Keratinocyte (primary cell): ENCODE results near the gene PJA1. TPM values are rescaled to one million over a fixed set of nuclear protein-coding genes. Genes with fewer than 3 reads are reported as not detected.

Experiments used
- DNase-seq: peaks from one replicate; pipeline ENCODE4 v3.0.0-alpha.2; 2011; ENCODE audit warnings: low read depth, missing footprints, low spot score
- FAIRE-seq: peaks from 2 replicates; lab custom pipeline; 2011; peaks lifted over from hg19 to GRCh38; lab: Jason Lieb, UNC
- H2AFZ ChIP-seq: 2 replicates; pipeline ENCODE4 v1.6.0; 2012; ENCODE audit warnings: low read length, control low read depth, inconsistent platforms; ENCODE audit not compliant: control insufficient read depth
- H3K27ac ChIP-seq: 2 replicates; pipeline ENCODE4 v1.5.1; 2011; ENCODE audit warnings: low read length; ENCODE audit not compliant: control insufficient read depth, insufficient read depth
- H3K27me3 ChIP-seq: 3 replicates; pipeline ENCODE4 v1.6.0; 2011; ENCODE audit warnings: low read length; ENCODE audit not compliant: control insufficient read depth, insufficient read depth; ENCODE audit errors: extremely low read depth
- H3K36me3 ChIP-seq, 2 experiments: 2 replicates in 1 of 2; 3 replicates in 1 of 2; pipeline ENCODE4 v1.5.1; 2011; ENCODE audit warnings: low read length in 2 of 2, mild to moderate bottlenecking in 1 of 2; ENCODE audit not compliant: control insufficient read depth in 2 of 2, insufficient read depth in 2 of 2; ENCODE audit errors: extremely low read depth in 1 of 2
- H3K4me1 ChIP-seq: 3 replicates; pipeline ENCODE4 v1.5.1; 2011; ENCODE audit warnings: low read length; ENCODE audit not compliant: control insufficient read depth, insufficient read depth; ENCODE audit errors: extremely low read depth
- H3K4me2 ChIP-seq: 3 replicates; pipeline ENCODE4 v1.6.0; 2011; ENCODE audit warnings: low read depth, low read length; ENCODE audit not compliant: control insufficient read depth, insufficient read depth; ENCODE audit errors: extremely low read depth
- H3K4me3 ChIP-seq, 3 experiments: fragments of 200-600 bp in 1 of 3; sonication (generic) in 1 of 3; 2 replicates in 2 of 3; 3 replicates in 1 of 3; pipeline ENCODE4 v1.5.1; 2011 to 2016; ENCODE audit warnings: low read length in 3 of 3, mild to moderate bottlenecking in 3 of 3, control low read depth in 2 of 3, inconsistent platforms in 1 of 3, low read depth in 1 of 3, mixed read lengths in 1 of 3, mixed run types in 1 of 3, moderate library complexity in 1 of 3; ENCODE audit not compliant: control insufficient read depth in 2 of 3, insufficient read depth in 2 of 3; ENCODE audit errors: extremely low read depth in 1 of 3
- H3K79me2 ChIP-seq: 2 replicates; pipeline ENCODE4 v1.6.0; 2012; ENCODE audit warnings: low read length; ENCODE audit not compliant: control insufficient read depth, insufficient read depth
- H3K9ac ChIP-seq: 3 replicates; pipeline ENCODE4 v1.6.0; 2011; ENCODE audit warnings: low read length; ENCODE audit not compliant: control insufficient read depth, insufficient read depth; ENCODE audit errors: extremely low read depth
- H3K9me1 ChIP-seq: 3 replicates; pipeline ENCODE4 v1.6.0; 2011; ENCODE audit warnings: low read length; ENCODE audit not compliant: control insufficient read depth, insufficient read depth; ENCODE audit errors: extremely low read depth
- H3K9me3 ChIP-seq: 2 replicates; pipeline ENCODE4 v1.5.1; 2012; ENCODE audit warnings: low read depth, low read length; ENCODE audit not compliant: control insufficient read depth
- H4K20me1 ChIP-seq: 3 replicates; pipeline ENCODE4 v1.6.0; 2011; ENCODE audit warnings: low read length; ENCODE audit not compliant: control insufficient read depth, insufficient read depth; ENCODE audit errors: extremely low read depth
- CTCF ChIP-seq, 3 experiments: IDR thresholded peaks in 1 of 3; conservative IDR thresholded peaks in 1 of 3; optimal IDR thresholded peaks in 1 of 3; 2 replicates in 2 of 3; 3 replicates in 1 of 3; pipeline versions ENCODE3 to v1.5.1; 2011; ENCODE audit warnings: low read length in 3 of 3, mild to moderate bottlenecking in 3 of 3, moderate library complexity in 2 of 3, control low read depth in 1 of 3, inconsistent platforms in 1 of 3; ENCODE audit not compliant: insufficient read depth in 2 of 3; ENCODE audit errors: extremely low read depth in 1 of 3
- EZH2 ChIP-seq: IDR thresholded peaks from one replicate; pipeline ENCODE4 v1.6.1; 2012; ENCODE audit warnings: inconsistent platforms, mild to moderate bottlenecking, low read length, moderate library complexity
- dilution Hi-C: fragments of 300-500 bp; cut with MboI; formaldehyde crosslinking; loops from one replicate; pipeline ENCODE4 v1.7.0; 2020; ENCODE audit warnings: low sequenced_read_pairs; ENCODE audit not compliant: extremely low pct_ligation_motif_present
- polyA plus RNA-seq, 5 experiments: library from polyadenylated mRNA; depleted of rRNA in 3 of 5; stranded (reverse) in 3 of 5; stranded (forward) in 1 of 5; unstranded in 1 of 5; fragments of >200 nt; gene quantifications; 1 replicate in 1 of 5; 2 replicates in 3 of 5; 3 replicates in 1 of 5; pipeline versions ENCODE4 v1.2.1 to v1.2.3, GENCODE V29; 2011 to 2012; ENCODE audit warnings: missing spikeins in 2 of 5, low read depth in 1 of 5, low replicate concordance in 1 of 5

PJA1 gene
- polyA plus RNA-seq, 1 donor (not counting 4 experiments of a cell fraction or from before 2014, with no cell fraction given), result 19.2 TPM

GRCh38 chrX:69143530-69143929, 21.7 kb downstream of the PJA1 start:
- no peaks in the 10 kb centered on the region for H3K9me3 ChIP-seq
- H3K4me1 ChIP-seq, result no peaks in the 10 kb centered on the region
- TF ChIP-seq EZH2 (no peak), CTCF (optimal IDR thresholded peaks at IDR 0.05 in 1 of 3, IDR thresholded peaks at IDR 0.05 in 1 of 3, conservative IDR thresholded peaks at IDR 0.05 in 1 of 3; ENCODE audit: extremely low read depth in 1 of 3, insufficient read depth in 2 of 3, low read length in 3 of 3) (no peak)
- no peak overlapping the region for H2AFZ ChIP-seq
- H3K27ac ChIP-seq, result no peak overlapping the region
- H3K79me2 ChIP-seq, result no peaks in the 10 kb centered on the region
- no peaks in the 10 kb centered on the region for H3K36me3 ChIP-seq
- H3K9ac ChIP-seq, result no peak overlapping the region
- DNase-seq (no peak), FAIRE-seq (no peak)
- H3K27me3 ChIP-seq, result no peaks in the 10 kb centered on the region
- no peaks in the 10 kb centered on the region for H3K9me1 ChIP-seq
- no peak overlapping the region for H3K4me2 ChIP-seq
- no peak overlapping the region for H3K4me3 ChIP-seq
- dilution Hi-C loops, result no loop called here
- H4K20me1 ChIP-seq, result no peaks in the 10 kb centered on the region

- no peaks in the 10 kb centered on the region for H3K36me3 ChIP-seq
- dilution Hi-C loops, result no loop called here
Observed at GRCh38 chrX:69142788-69143469, 22.3 kb downstream of the PJA1 start.

More at GRCh38 chrX:69142788-69143469, 22.3 kb downstream of the PJA1 start:
- TF ChIP-seq EZH2, result no peak
- no peak for TF ChIP-seq CTCF (optimal IDR thresholded peaks at IDR 0.05 in 1 of 3, IDR thresholded peaks at IDR 0.05 in 1 of 3, conservative IDR thresholded peaks at IDR 0.05 in 1 of 3; ENCODE audit: extremely low read depth in 1 of 3, insufficient read depth in 2 of 3, low read length in 3 of 3)
- no peaks in the 10 kb centered on the region for H3K79me2 ChIP-seq
- H3K27me3 ChIP-seq, result no peaks in the 10 kb centered on the region
- no peak overlapping the region for H3K27ac ChIP-seq
- H3K4me2 ChIP-seq, result no peak overlapping the region
- DNase-seq (no peak), FAIRE-seq (no peak)
- H4K20me1 ChIP-seq, result no peaks in the 10 kb centered on the region
- H3K9me3 ChIP-seq, result no peaks in the 10 kb centered on the region
- no peak overlapping the region for H3K4me3 ChIP-seq
- H3K9ac ChIP-seq, result no peak overlapping the region
- H3K9me1 ChIP-seq, result no peaks in the 10 kb centered on the region
- H2AFZ ChIP-seq, result no peak overlapping the region
- no peaks in the 10 kb centered on the region for H3K4me1 ChIP-seq
